Cortex of kidney (tissue), 1 donor: ENCODE measurements around the gene OPRL1.

Source experiments
- DNase-seq: peaks from one replicate; lab custom pipeline; 2025; lab: John Stamatoyannopoulos, UW

Gene OPRL1

GRCh38 chr20:64104667-64105451, 25.0 kb downstream of the OPRL1 start:
- DNase-seq = no peak

GRCh38 chr20:64105846-64106434, 26.1 kb downstream of the OPRL1 start:
- DNase-seq = no peak

GRCh38 chr20:64106435-64106961, 26.6 kb downstream of the OPRL1 start:
- no peak for DNase-seq

- no peak for DNase-seq
Observed at GRCh38 chr20:64106981-64107735, 27.3 kb downstream of the OPRL1 start, which contains the start of gene NPBWR2. TSS of gene NPBWR2 (minus strand) at chr20:64107565. CDS start at chr20:64106831, 734 bp downstream.

- DNase-seq = no peak
Observed at GRCh38 chr20:64107736-64108457, 28.0 kb downstream of the OPRL1 start.

- DNase-seq = no peak
Observed at GRCh38 chr20:64108731-64109681, 29.1 kb downstream of the OPRL1 start.

GRCh38 chr20:64109831-64110391, 30.0 kb downstream of the OPRL1 start:
- DNase-seq = no peak

- DNase-seq = no peak
Observed at GRCh38 chr20:64110411-64111068, 30.7 kb downstream of the OPRL1 start.

GRCh38 chr20:64111841-64112641, 32.2 kb downstream of the OPRL1 start:
- no peak for DNase-seq

- no peak for DNase-seq
Observed at GRCh38 chr20:64112691-64113443, 33.0 kb downstream of the OPRL1 start.

GRCh38 chr20:64113444-64113775, 33.5 kb downstream of the OPRL1 start:
- DNase-seq = no peak

- DNase-seq = no peak
Observed at GRCh38 chr20:64113796-64114355, 34.0 kb downstream of the OPRL1 start.

- DNase-seq = no peak
Observed at GRCh38 chr20:64114356-64114971, 34.6 kb downstream of the OPRL1 start.

GRCh38 chr20:64115171-64115911, 35.5 kb downstream of the OPRL1 start:
- DNase-seq = no peak

- no peak for DNase-seq
Observed at GRCh38 chr20:64116016-64116415, 36.1 kb downstream of the OPRL1 start.

- no peak for DNase-seq
Observed at GRCh38 chr20:64116541-64117431, 36.9 kb downstream of the OPRL1 start.
